ENCODE measurements around the gene JAKMIP1. TPM values are rescaled to one million over a fixed set of nuclear protein-coding genes. Genes with fewer than 3 reads are reported as not detected.

JAKMIP1 gene
- total RNA-seq, 1 donor from 2014 or later: not detected

DNA sequence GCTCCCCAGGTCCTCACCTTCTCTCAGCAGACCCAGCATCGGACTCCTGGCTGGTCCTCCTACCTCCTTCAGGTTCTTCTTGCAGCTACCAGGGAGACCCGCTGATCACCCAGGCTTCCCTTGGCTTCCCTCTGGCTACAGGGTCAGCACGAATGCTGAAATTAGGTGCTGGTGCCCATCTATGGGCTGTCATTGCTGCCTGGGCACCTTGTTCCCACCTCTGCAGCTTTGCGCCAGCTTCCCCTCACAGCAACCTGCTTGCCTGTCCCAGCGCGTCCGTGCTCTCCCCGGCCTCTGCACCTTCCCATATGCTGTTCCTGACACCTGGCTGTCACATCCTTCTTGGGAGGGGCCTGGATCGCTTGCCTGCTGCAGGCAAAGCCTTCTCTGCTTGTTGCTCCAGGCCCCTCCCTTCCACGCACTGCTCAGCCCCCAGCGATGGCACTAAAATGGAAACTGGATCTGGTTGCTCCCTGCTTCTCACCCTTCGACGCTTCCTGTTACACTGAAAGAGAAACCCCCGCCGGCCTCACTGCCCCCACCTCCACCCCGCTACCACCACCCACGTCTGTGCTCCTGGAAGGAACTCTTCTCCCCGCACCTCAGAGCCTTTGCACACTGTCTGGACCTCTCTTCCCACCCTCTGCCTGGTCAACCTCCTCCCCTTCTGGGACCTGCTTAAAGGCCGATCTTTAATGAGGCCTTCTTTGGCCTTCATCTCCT lies 204.3 kb downstream of the JAKMIP1 start:
- no peak for DNase-seq (ENCODE audit: low read depth)

- DNase-seq (ENCODE audit: low read depth): no peak
These were observed 206.2 kb downstream of the JAKMIP1 start for GRCh38 chr4:5993876-5994811.

- peak; percentile 44 for DNase-seq (ENCODE audit: low read depth)
These were observed 207.0 kb downstream of the JAKMIP1 start for GRCh38 chr4:5993346-5993745.

DNA sequence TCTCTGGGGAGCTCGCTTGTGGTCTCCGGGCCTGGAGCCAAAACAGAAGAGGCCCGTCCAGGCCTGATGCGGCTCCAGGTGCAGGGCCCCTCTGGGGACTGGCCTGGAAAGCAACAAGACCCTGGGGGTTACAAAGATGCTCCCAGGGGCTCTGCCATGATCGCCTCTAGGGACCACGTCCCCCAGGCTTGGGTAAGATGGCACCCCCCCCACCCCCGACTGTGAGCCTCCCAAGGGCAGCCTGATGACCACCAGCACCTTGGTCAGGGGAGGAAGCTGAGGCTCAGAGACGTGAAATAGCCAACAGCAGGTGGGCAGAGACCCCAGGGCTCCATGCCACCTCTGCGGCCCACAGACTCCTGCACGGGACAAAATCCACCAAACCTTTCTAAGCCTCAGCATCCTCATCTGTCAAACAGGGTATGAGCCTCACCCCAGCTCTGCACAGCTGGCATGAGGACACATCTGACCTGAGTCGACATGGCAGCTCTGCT lies 207.5 kb downstream of the JAKMIP1 start:
- no peak for DNase-seq (ENCODE audit: low read depth)

- DNase-seq (ENCODE audit: low read depth): no peak
These were observed 208.1 kb downstream of the JAKMIP1 start for GRCh38 chr4:5992171-5992827.

DNA sequence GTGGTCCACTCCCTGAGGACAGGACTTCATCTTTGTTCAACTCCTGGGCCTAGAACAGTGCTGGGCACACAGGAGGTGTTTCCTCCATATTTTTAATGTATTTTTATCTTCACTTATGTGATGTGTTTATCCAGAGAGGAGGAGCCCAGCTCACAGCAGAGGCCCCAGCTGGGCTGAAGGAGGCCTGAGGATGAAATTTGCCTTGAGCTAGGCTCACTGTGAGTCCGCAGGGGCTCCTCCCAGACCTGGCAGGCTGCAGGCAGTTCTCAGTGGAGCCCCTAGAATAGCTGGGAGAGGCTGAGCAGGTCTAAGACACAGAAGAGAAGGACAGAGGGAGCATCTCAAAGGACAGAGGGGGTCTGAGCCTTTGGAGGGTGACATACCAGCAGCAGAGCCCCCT lies 208.9 kb downstream of the JAKMIP1 start:
- DNase-seq (ENCODE audit: low read depth): no peak

DNA sequence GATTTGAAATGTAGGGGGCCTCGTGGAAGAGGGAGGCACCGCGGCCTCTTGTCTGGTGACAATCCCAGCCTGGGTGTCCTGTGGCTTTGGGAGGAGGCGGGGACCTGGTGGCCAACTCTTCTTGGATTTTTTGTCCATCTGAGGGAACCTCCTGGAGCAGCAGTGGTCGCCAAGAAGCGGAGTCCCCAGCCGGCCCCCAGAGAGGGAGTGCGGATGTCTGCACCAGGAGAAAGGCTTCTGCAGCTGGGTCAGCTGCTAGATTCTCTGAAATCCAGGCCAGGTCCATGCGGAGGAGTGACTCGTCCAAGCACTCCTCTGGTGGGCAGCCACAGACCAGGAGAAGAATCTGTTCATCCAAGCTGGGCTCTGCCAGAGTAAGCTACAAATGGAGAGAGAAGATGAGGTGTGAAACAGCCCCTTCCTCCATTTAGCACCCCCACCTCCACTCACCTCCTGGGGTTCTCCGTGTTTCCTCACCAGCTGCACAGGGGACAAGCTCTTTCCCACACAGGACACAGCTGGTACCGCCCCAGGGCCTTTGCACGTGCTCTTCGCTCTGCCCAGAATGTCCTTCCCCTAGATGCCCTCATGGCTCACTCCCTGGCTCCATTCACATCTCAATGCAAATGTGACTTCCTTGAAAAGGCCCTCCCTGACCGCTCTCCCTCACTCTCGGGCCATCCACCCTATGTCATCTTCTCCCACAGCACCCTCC lies 209.7 kb downstream of the JAKMIP1 start:
- no peak for DNase-seq (ENCODE audit: low read depth)

- no peak for DNase-seq (ENCODE audit: low read depth)
These were observed 210.8 kb downstream of the JAKMIP1 start for GRCh38 chr4:5989236-5990225.

DNA sequence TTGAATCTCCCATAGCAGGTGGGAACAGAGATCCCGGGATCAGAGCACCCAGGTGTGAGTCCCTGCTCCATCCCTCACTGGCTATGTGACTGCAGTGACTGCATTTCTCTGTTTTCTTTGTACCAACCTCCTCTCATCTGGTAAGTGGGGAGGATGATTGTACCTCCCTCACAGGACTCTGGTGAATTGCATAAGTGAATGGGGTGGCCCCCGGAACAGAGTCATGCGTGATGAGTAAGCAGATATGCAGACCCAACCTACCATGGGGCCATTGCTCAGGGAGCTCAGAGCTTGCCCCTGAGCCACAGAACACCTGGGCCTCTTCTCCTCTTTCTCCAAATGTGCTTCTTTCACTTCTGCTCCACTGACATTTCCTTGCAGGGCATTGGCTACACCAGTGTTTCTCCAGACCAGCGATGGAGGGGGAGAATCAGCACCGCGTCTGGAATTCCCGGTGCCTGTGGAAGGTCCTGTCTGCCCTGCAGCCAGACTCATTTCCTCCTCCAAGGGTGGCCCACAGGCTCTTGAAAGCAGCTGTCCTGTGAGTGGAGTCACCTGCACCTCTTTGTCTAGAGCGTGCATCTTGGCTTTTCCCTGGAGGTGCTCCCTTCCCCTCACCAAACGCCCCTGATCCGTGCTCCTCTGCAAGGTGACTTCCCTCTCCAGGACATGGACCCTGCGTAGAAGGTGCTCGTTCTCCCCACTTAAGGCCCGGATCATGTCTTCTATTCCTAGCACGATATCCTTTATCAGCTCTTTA lies 212.1 kb downstream of the JAKMIP1 start:
- DNase-seq (ENCODE audit: low read depth): no peak

DNA sequence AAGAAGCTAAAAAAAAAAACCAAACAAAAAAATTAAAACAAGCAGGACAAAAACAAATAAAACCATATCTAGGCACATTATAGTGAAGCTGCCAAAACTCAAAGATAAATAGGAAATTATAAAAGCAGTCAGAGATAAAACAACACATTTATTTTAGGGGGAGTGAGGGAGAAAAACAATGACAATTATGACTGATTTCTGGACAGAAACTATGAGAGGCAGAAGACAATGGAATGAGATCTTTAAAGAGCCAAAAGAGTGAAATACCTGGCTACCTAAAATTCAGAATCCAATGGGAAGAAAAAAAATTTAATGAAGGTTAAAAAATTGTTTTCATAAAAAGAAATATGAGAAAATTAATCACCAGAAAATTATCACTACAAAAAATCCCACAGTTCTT lies 215.5 kb downstream of the JAKMIP1 start:
- no peak for DNase-seq (ENCODE audit: low read depth)

DNA sequence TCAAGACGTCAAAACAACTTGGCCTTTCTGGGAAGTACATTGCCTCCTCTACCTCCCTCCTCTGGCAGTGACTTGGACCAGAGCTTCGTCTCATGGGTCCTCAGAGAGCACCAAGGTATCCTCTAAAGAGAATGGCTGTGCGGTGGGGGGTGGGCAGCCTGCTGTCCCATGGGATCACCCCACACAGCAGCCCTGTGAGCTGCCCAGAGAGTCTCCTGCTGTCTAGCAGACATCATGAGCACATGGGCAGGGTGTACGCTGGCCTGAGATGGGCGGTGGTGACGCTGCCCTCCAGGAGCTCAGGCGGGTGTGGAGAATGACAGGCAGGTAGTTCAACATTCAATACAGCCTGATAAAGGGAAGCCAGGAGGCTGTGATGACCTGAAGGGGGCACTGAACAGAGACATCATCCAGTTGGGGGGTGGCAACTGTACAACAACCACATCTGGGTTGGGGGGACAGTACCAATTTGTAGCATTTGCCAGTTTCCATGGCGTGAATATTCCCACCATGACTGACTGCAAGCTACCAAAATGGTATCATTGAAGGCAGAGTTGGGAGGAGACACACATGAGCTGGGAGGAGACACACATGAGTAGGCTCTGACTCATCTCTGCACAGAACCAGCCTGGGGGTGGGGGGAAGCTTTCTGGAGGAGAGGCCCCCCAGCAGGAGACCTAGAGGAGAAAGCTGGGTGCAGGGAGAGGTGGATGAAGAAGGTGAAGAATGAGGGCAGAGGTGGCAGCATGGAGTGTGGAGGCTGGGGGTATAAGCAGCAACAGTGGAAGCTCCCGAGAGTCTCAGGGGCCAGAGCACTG lies 218.0 kb downstream of the JAKMIP1 start:
- DNase-seq (ENCODE audit: low read depth): no peak

GRCh38 chr4:5980436-5981155 lies 219.8 kb downstream of the JAKMIP1 start:
- peak; percentile 24 for DNase-seq (ENCODE audit: low read depth)

- peak; percentile 43 for DNase-seq (ENCODE audit: low read depth)
These were observed 220.4 kb downstream of the JAKMIP1 start for GRCh38 chr4:5979981-5980380.

DNA sequence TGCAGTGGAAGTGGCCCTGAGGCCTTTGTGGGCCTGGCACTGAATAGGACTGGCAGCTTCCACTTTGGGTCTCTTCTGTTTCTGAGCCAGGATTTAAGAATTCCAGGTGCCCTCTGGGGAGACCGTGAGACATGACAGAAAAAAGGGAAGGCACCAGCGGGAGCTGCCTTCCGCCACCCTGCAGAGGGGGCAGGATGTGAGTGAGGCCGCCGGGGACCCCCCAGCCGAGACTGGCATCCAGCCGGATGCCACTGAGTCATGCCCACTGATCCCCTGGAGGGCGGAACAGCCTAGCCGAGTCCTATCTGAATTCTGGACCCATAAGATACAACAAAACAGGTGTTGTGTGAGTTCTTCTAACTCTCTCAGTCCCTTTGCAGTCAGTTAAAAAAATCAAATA lies 223.4 kb downstream of the JAKMIP1 start:
- no peak for DNase-seq (ENCODE audit: low read depth)

- DNase-seq (ENCODE audit: low read depth): no peak
These were observed 223.9 kb downstream of the JAKMIP1 start for GRCh38 chr4:5976431-5976830.

Measured in myocyte (in vitro differentiated cells).